Measurements from ENCODE around the gene GALNT5.
A peak's percentile ranks its signal among the peaks of the same experiment; 100 is the strongest.

The GALNT5 gene

GRCh38 chr2:157244691-157245090, 12.8 kb upstream of the GALNT5 start:
- Mint-ChIP-seq H3K4me3 (no peak overlapping the region), H3K9me3 (no peaks in the 10 kb centered on the region), H3K4me1 (ENCODE audit: low read depth) (peaks cover 20% of the 10 kb centered on the region), H3K27ac (no peak overlapping the region), H3K27me3 (peaks cover 20% of the 10 kb centered on the region), H3K36me3 (ENCODE audit: low read depth) (no peaks in the 10 kb centered on the region)

GRCh38 chr2:157245144-157245840, 12.2 kb upstream of the GALNT5 start:
- peaks cover 16% of the 10 kb centered on the region for H3K27me3 Mint-ChIP-seq
- no peaks in the 10 kb centered on the region for H3K36me3 Mint-ChIP-seq (ENCODE audit: low read depth)
- no peak overlapping the region for H3K27ac Mint-ChIP-seq

GRCh38 chr2:157245846-157246764, 11.4 kb upstream of the GALNT5 start:
- Mint-ChIP-seq H3K36me3 (ENCODE audit: low read depth) (no peaks in the 10 kb centered on the region), H3K9me3 (no peaks in the 10 kb centered on the region), H3K27me3 (peaks cover 21% of the 10 kb centered on the region), H3K4me3 (no peak overlapping the region), H3K27ac (peak overlapping the region; percentile 41), H3K4me1 (ENCODE audit: low read depth) (peaks cover 20% of the 10 kb centered on the region)

More at GRCh38 chr2:157245144-157245840, 12.2 kb upstream of the GALNT5 start:
- H3K4me1 Mint-ChIP-seq (ENCODE audit: low read depth) = peaks cover 20% of the 10 kb centered on the region
- H3K9me3 Mint-ChIP-seq = no peaks in the 10 kb centered on the region
- H3K4me3 Mint-ChIP-seq = no peak overlapping the region

- peaks cover 20% of the 10 kb centered on the region for H3K4me1 Mint-ChIP-seq (ENCODE audit: low read depth)
- no peaks in the 10 kb centered on the region for H3K9me3 Mint-ChIP-seq
- H3K4me3 Mint-ChIP-seq = no peak overlapping the region
- H3K36me3 Mint-ChIP-seq (ENCODE audit: low read depth) = no peaks in the 10 kb centered on the region
- peaks cover 26% of the 10 kb centered on the region for H3K27me3 Mint-ChIP-seq
- H3K27ac Mint-ChIP-seq = no peak overlapping the region
These were observed 10.6 kb upstream of the GALNT5 start for GRCh38 chr2:157246765-157247407.

GRCh38 chr2:157250836-157251235, 6.7 kb upstream of the GALNT5 start:
- Mint-ChIP-seq H3K27ac (no peak overlapping the region), H3K4me1 (ENCODE audit: low read depth) (peaks cover 20% of the 10 kb centered on the region), H3K27me3 (peaks cover 24% of the 10 kb centered on the region), H3K4me3 (no peak overlapping the region), H3K36me3 (ENCODE audit: low read depth) (no peaks in the 10 kb centered on the region), H3K9me3 (no peaks in the 10 kb centered on the region)

GRCh38 chr2:157251932-157252331, 5.6 kb upstream of the GALNT5 start:
- H3K4me1 Mint-ChIP-seq (ENCODE audit: low read depth) = peaks cover 20% of the 10 kb centered on the region
- no peak overlapping the region for H3K4me3 Mint-ChIP-seq
- no peak overlapping the region for H3K27ac Mint-ChIP-seq
- H3K27me3 Mint-ChIP-seq = peaks cover 24% of the 10 kb centered on the region
- no peaks in the 10 kb centered on the region for H3K9me3 Mint-ChIP-seq
- no peaks in the 10 kb centered on the region for H3K36me3 Mint-ChIP-seq (ENCODE audit: low read depth)

- Mint-ChIP-seq H3K27ac (no peak overlapping the region), H3K4me1 (ENCODE audit: low read depth) (peaks cover 20% of the 10 kb centered on the region), H3K4me3 (no peak overlapping the region), H3K9me3 (no peaks in the 10 kb centered on the region), H3K27me3 (peaks cover 24% of the 10 kb centered on the region), H3K36me3 (ENCODE audit: low read depth) (no peaks in the 10 kb centered on the region)
These were observed 5.0 kb upstream of the GALNT5 start for GRCh38 chr2:157252529-157252928.

GRCh38 chr2:157254041-157254440, 3.5 kb upstream of the GALNT5 start:
- Mint-ChIP-seq H3K27ac (no peak overlapping the region), H3K36me3 (ENCODE audit: low read depth) (no peaks in the 10 kb centered on the region), H3K9me3 (no peaks in the 10 kb centered on the region), H3K4me1 (ENCODE audit: low read depth) (peaks cover 27% of the 10 kb centered on the region), H3K27me3 (peaks cover 33% of the 10 kb centered on the region), H3K4me3 (no peak overlapping the region)

- Mint-ChIP-seq H3K9me3 (no peaks in the 10 kb centered on the region), H3K36me3 (ENCODE audit: low read depth) (no peaks in the 10 kb centered on the region), H3K27ac (no peak overlapping the region), H3K27me3 (peaks cover 31% of the 10 kb centered on the region), H3K4me1 (ENCODE audit: low read depth) (peaks cover 35% of the 10 kb centered on the region), H3K4me3 (no peak overlapping the region)
These were observed 1.8 kb upstream of the GALNT5 start for GRCh38 chr2:157255746-157256145.

GRCh38 chr2:157256626-157257025, 879 bp upstream of the GALNT5 start:
- Mint-ChIP-seq H3K27me3 (peaks cover 25% of the 10 kb centered on the region), H3K4me1 (ENCODE audit: low read depth) (peaks cover 43% of the 10 kb centered on the region), H3K4me3 (no peak overlapping the region), H3K36me3 (ENCODE audit: low read depth) (no peaks in the 10 kb centered on the region), H3K9me3 (no peaks in the 10 kb centered on the region), H3K27ac (no peak overlapping the region)

GRCh38 chr2:157258520-157259326, 1.2 kb downstream of the GALNT5 start:
- Mint-ChIP-seq H3K36me3 (ENCODE audit: low read depth) (no peaks in the 10 kb centered on the region), H3K27ac (no peak overlapping the region), H3K9me3 (no peaks in the 10 kb centered on the region), H3K4me1 (ENCODE audit: low read depth) (peaks cover 53% of the 10 kb centered on the region), H3K27me3 (peaks cover 18% of the 10 kb centered on the region), H3K4me3 (no peak overlapping the region)

- Mint-ChIP-seq H3K9me3 (no peaks in the 10 kb centered on the region), H3K4me3 (no peak overlapping the region), H3K4me1 (ENCODE audit: low read depth) (peaks cover 53% of the 10 kb centered on the region), H3K27me3 (peaks cover 13% of the 10 kb centered on the region), H3K36me3 (ENCODE audit: low read depth) (no peaks in the 10 kb centered on the region), H3K27ac (no peak overlapping the region)
These were observed 1.9 kb downstream of the GALNT5 start for GRCh38 chr2:157259386-157259785.

- Mint-ChIP-seq H3K4me3 (no peak overlapping the region), H3K27ac (no peak overlapping the region), H3K36me3 (ENCODE audit: low read depth) (no peaks in the 10 kb centered on the region), H3K9me3 (no peaks in the 10 kb centered on the region), H3K27me3 (peaks cover 13% of the 10 kb centered on the region), H3K4me1 (ENCODE audit: low read depth) (peaks cover 53% of the 10 kb centered on the region)
These were observed 2.5 kb downstream of the GALNT5 start for GRCh38 chr2:157259960-157260359.

GRCh38 chr2:157260533-157261198, 3.2 kb downstream of the GALNT5 start:
- Mint-ChIP-seq H3K27ac (peak overlapping the region; percentile 80), H3K36me3 (ENCODE audit: low read depth) (no peaks in the 10 kb centered on the region), H3K9me3 (no peaks in the 10 kb centered on the region), H3K4me3 (peak overlapping the region; percentile 60), H3K27me3 (peaks cover 13% of the 10 kb centered on the region), H3K4me1 (ENCODE audit: low read depth) (peaks cover 51% of the 10 kb centered on the region)
